HG03460 (cell line): Measurements from ENCODE around the gene SLC39A6.
"Not testable (repeated sequence)": the region's sequence is repeated elsewhere in the genome, so short reads cannot be mapped to it uniquely, and the experiment has no call there.

Experiments
- ATAC-seq: cut with Tn5 transposase; IDR thresholded peaks from one replicate; pipeline ENCODE4 v1.9.1; 2021; ENCODE audit not compliant: unreplicated experiment

SLC39A6 gene

GRCh38 chr18:36104749-36105148 lies 24.4 kb downstream of the SLC39A6 start:
- no peak for ATAC-seq

- no peak for ATAC-seq
Measured at GRCh38 chr18:36101943-36102342, 27.2 kb downstream of the SLC39A6 start.

GRCh38 chr18:36099311-36099710 lies 29.8 kb downstream of the SLC39A6 start:
- no peak for ATAC-seq

GRCh38 chr18:36096955-36097354 lies 32.2 kb downstream of the SLC39A6 start:
- ATAC-seq: no peak

- ATAC-seq: no peak
Measured at GRCh38 chr18:36095936-36096519, 33.1 kb downstream of the SLC39A6 start.

GRCh38 chr18:36094431-36094830 lies 34.7 kb downstream of the SLC39A6 start:
- ATAC-seq: no peak

GRCh38 chr18:36092116-36092515 lies 37.0 kb downstream of the SLC39A6 start:
- not testable (repeated sequence) for ATAC-seq

- no peak for ATAC-seq
Measured at GRCh38 chr18:36089001-36089400, 40.1 kb downstream of the SLC39A6 start.

- ATAC-seq: no peak
Measured at GRCh38 chr18:36088256-36088655, 40.9 kb downstream of the SLC39A6 start.

GRCh38 chr18:36086186-36086585 lies 43.0 kb downstream of the SLC39A6 start:
- ATAC-seq: no peak

- ATAC-seq: no peak
Measured at GRCh38 chr18:36085195-36085594, 43.9 kb downstream of the SLC39A6 start.

GRCh38 chr18:36083729-36084128 lies 45.4 kb downstream of the SLC39A6 start:
- peak; percentile 56 for ATAC-seq

GRCh38 chr18:36081118-36081517 lies 48.0 kb downstream of the SLC39A6 start:
- not testable (repeated sequence) for ATAC-seq

GRCh38 chr18:36078751-36079529 lies 50.2 kb downstream of the SLC39A6 start:
- no peak for ATAC-seq

- ATAC-seq: not testable (repeated sequence)
Measured at GRCh38 chr18:36077764-36078163, 51.4 kb downstream of the SLC39A6 start.

GRCh38 chr18:36075862-36076587 lies 53.1 kb downstream of the SLC39A6 start:
- ATAC-seq: no peak

GRCh38 chr18:36074435-36074834 lies 54.7 kb downstream of the SLC39A6 start:
- ATAC-seq: no peak

- no peak for ATAC-seq
Measured at GRCh38 chr18:36073676-36074075, 55.5 kb downstream of the SLC39A6 start.

GRCh38 chr18:36072406-36072805 lies 56.7 kb downstream of the SLC39A6 start:
- not testable (repeated sequence) for ATAC-seq

GRCh38 chr18:36067055-36067957 lies 61.8 kb downstream of the SLC39A6 start, which contains the start of gene RPRD1A:
Gene RPRD1A (minus strand): TSS chr18:36067559. CDS start chr18:36067404, 155 bp downstream.
- ATAC-seq: peak; percentile 95

GRCh38 chr18:36066686-36067054 lies 62.5 kb downstream of the SLC39A6 start:
- peak; percentile 1 for ATAC-seq
